Stimulated activated CD4-positive, alpha-beta T cell treated with anti-CD3 and anti-CD28 coated beads, Interleukin-2, amount 100 ng/mL, for 24 hours (primary cell): Measurements from ENCODE around the gene GTF2IRD1.
"Not testable (repeated sequence)": the region's sequence is repeated elsewhere in the genome, so short reads cannot be mapped to it uniquely, and the experiment has no call there.

Experiments
- DNase-seq, 2 donors: peaks; one replicate each; pipeline ENCODE4 v3.0.0-alpha.2; 2020

The GTF2IRD1 gene

GRCh38 chr7:74495112-74496086 lies 41.7 kb downstream of the GTF2IRD1 start:
- no peak for DNase-seq

DNA sequence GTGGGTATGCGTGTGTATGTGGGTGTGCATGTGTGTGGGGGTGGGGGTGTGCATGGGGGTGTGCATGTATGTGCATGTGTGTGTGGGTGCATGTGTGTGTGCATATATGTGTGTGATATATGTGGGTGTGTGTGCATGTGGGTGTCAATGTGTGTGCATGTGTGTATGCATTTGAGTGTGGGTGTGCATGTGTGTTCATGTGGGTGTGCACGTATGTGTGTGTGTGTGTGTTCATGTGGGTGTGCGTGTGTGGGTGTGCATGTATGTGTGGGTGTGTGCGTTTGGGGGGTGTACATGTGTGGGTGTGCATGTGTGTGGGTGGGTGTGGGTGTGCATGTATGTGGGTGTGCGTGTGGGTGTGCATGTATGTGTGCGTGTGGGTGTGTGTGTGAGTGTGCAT lies 42.6 kb downstream of the GTF2IRD1 start:
- DNase-seq = no peak

DNA sequence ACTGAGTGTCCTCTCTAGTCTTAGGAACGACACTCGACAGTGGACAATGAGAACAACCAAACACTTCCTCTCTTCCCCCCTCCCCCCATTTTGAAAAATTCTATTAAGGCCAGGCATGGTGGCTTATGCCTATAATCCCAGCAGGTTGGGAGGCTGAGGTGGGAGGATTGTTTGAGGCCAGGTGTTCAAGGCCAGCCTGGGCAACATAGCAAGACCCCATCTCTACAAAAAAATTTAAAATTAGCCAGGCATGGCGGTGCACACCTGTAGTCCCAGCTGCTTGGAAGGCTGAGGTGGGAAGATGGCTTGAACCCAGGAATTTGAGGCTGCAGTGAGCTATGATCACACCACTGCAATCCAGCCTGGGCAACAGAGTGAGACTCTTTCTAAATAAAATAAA lies 43.1 kb downstream of the GTF2IRD1 start:
- not testable (repeated sequence) for DNase-seq

GRCh38 chr7:74498354-74498753 lies 44.6 kb downstream of the GTF2IRD1 start:
- DNase-seq = no peak

- DNase-seq = no peak
Measured at GRCh38 chr7:74498996-74499834, 45.5 kb downstream of the GTF2IRD1 start.

GRCh38 chr7:74499835-74500388 lies 46.2 kb downstream of the GTF2IRD1 start:
- no peak for DNase-seq

GRCh38 chr7:74501298-74501697 lies 47.6 kb downstream of the GTF2IRD1 start:
- DNase-seq = no peak

GRCh38 chr7:74502216-74502891 lies 48.6 kb downstream of the GTF2IRD1 start:
- DNase-seq = no peak

DNA sequence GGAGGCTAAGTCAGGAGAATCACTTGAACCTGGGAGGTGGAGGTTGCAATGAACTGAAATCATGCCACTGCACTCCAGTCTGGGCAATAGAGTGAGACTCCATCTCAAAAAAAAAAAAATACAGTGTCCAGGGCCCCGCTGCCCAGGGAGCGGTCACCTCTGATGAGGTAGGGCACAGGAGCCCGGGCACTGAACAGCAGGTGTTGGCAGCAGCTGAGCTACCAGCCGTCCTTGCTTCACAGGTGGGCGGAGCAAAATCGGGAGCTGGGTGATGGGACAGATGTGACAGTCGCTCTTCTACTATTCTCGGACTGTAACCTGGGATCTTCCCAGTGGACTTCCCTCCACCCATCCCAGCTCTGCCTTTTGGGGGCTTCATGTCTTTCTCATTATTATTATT lies 49.4 kb downstream of the GTF2IRD1 start:
- no peak for DNase-seq

GRCh38 chr7:74503943-74504342 lies 50.2 kb downstream of the GTF2IRD1 start:
- DNase-seq = no peak

DNA sequence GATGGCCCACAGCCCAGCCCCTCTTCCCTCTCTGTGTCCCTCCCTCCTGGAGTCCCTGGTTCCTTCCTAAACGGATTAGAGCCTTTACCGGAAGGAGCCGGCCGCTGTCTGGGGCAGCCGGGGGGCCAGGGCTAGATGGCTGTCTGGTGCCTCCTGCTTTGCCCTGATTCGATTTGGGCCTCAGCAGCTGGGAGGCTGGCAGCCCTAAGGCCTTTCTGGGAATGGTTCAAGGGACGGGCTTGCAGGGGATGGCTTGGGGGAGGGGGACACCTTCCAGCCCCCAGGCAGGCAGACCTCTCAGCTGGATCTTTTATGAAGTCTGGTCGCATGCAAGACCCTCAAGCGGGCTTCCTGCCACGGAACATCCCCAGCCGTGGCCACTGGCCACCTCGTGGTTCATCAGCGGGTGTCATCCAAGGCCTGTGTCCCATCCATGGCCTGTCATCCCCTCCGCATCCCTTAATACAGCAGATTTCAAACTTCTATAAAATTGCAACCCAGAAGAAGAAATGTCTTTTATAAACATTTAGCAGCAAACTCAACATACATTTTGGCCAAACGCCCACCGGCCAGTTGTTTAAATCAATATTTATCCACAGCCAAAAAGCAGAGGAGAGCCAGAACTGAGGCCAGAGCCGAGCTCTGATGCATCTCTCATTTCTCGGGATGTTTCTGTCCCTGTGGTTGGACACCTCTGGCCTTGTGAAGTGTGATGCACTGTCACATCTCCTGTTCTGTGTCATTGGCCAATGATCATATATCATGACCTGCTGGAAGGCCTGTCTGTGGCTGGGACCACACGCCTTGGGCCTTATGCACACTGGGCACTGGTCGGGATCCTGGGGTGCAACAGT lies 52.0 kb downstream of the GTF2IRD1 start:
- DNase-seq = no peak

DNA sequence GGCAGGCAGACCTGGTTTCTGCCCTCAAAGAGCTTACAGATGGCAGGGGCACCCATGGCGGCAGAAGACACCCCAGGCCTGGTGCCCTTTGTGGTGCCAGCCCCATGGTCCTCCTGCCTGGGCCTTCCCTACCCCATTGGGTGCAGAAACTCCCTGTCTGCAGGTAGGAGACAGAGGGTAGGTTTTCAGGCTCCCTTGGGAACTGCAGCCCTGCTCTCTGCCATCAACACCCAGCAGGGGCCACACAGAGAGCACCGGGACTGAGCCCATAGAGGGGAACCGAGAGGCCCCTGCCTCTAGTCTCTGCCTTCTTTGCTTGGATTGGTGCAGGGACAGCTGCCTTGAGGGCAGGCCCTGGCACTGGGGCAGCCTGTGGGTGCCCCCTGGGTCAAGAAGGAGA lies 52.6 kb downstream of the GTF2IRD1 start:
- DNase-seq = no peak

- DNase-seq = no peak
Measured at GRCh38 chr7:74507538-74508319, 54.0 kb downstream of the GTF2IRD1 start.

- DNase-seq = not testable (repeated sequence)
Measured at GRCh38 chr7:74509453-74509852, 55.7 kb downstream of the GTF2IRD1 start.

GRCh38 chr7:74511345-74511744 lies 57.6 kb downstream of the GTF2IRD1 start:
- no peak for DNase-seq

DNA sequence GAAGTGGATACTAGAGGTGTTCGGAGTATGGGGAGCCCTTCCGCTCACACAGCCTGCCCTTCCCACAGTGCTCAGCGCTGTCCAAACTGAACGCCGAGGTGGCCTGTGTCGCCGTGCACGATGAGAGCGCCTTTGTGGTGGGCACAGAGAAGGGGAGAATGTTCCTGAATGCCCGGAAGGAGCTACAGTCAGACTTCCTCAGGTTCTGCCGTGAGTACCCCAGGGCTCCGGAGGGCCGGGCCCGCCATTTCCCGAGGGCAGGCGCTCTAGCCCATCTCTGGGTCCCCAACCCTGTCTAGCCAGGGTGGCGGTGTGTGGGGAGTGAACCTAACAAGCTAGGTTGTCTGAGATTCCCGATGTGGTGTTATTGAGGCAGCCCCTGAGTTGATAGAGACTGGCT lies 59.1 kb downstream of the GTF2IRD1 start:
- no peak for DNase-seq

- no peak for DNase-seq
Measured at GRCh38 chr7:74514131-74514591, 60.5 kb downstream of the GTF2IRD1 start.

- no peak for DNase-seq
Measured at GRCh38 chr7:74515276-74515675, 61.6 kb downstream of the GTF2IRD1 start.

DNA sequence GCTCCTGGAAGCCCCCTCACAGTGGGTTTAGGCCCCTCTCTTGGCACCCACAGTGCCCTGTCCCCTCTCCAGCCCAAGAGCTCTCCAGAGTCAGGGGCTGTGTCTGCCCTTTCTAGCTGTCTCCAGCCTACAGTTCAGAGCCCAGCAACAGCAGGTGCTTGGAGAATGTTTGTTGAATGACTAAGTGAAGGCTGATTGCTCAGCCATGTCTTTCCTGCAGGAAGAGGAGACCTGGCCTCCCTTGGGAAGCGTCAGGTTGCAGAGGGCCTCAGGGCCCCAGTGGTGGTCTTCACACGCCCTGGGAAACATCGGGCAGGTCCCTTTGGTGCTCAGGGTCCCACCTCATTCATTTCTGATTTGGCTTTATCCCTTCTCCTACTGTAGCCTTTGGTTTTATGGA lies 62.5 kb downstream of the GTF2IRD1 start:
- no peak for DNase-seq

DNA sequence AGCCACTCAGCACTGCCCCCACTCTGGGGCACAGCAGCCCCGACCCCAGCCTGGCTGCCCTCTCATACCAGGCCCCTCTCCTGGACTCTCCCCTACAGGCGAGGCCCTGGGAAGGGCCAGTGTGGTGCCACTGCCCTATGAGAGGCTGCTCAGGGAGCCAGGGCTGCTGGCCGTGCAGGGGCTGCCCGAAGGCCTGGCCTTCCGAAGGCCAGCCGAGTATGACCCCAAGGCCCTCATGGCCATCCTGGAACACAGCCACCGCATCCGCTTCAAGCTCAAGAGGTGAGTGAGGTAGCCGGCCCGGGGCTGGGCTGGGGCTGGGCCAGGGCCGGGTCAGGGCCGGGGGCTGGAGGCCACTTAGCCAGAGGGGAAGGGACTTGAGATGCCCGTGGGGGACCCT lies 64.3 kb downstream of the GTF2IRD1 start:
- DNase-seq = no peak

DNA sequence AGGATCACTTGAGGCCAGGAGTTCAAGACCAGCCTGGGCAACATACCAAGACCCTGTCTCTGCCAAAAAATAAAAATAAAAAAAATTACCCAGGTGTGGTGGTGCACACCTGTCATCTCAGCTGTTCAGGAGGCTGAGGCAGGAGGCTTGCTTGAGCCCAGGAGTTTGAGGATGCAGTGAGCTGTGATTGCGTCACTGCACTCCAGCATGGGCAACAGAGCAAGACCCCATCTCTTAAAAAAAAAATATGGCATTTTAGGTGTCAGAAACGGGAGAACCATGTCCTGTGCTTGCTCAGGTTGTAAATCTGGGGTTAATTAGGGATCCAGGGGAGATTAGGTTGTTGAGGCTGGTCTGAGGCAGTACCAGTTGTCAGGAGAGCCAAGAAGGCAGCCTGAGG lies 64.9 kb downstream of the GTF2IRD1 start:
- DNase-seq = no peak
